Right cardiac atrium (tissue), 5 donors: ENCODE data around the gene APP. TPM values are rescaled to one million over a fixed set of nuclear protein-coding genes. Genes with fewer than 3 reads are reported as not detected.

Experiments used
- ATAC-seq, 2 donors: fragments of 200-7000 bp; cut with Tn5 transposase; one replicate each; pipeline versions ENCODE4 v1.8.0 to v1.9.1; 2020; ENCODE audit warnings: moderate library complexity in 2 of 2, mild to moderate bottlenecking in 1 of 2
- DNase-seq, 3 donors: peaks; one replicate each; pipeline ENCODE4 v3.0.0-alpha.2; 2020
- H3K27ac ChIP-seq: one replicate; pipeline ENCODE4 v1.5.1; 2013; ENCODE audit warnings: mild to moderate bottlenecking, low read length, control low read depth, moderate library complexity
- H3K27me3 ChIP-seq: one replicate; pipeline ENCODE4 v1.6.1; 2013; ENCODE audit not compliant: control insufficient read depth, insufficient read depth
- H3K4me1 ChIP-seq: one replicate; pipeline ENCODE4 v1.6.1; 2013; ENCODE audit warnings: low read length; ENCODE audit not compliant: control insufficient read depth, insufficient read depth
- H3K4me3 ChIP-seq: one replicate; pipeline ENCODE4 v1.5.1; 2013; ENCODE audit warnings: low read length, control low read depth
- H3K9me3 ChIP-seq: one replicate; pipeline ENCODE4 v1.6.1; 2013; ENCODE audit warnings: low read length; ENCODE audit not compliant: control insufficient read depth
- WGBS: extraction: QIAGEN DNeasy Blood & Tissue Kit; methylation state at CpG from one replicate; pipeline ENCODE4 v1.1.7; 2013; 5-methylcytosine and 5-hydroxymethylcytosine counted together
- intact Hi-C, 4 donors: fragments of 100-400 bp; cut with DNase I; formaldehyde crosslinking; loops; one replicate each; pipeline versions ENCODE4 v1.11.0 to v1.14.0; 2022 to 2023
- polyA plus RNA-seq: library from polyadenylated mRNA; stranded (reverse); fragments of 200-250 nt; gene quantifications from one replicate; pipeline ENCODE4 v1.2.3, GENCODE V29; 2013
- total RNA-seq, 4 donors: library from RNA; stranded (reverse); fragmentation: NEBNext Ultra II Directional; extraction: Animal tissue kit (Norgen Biotek cat#: 25700); gene quantifications; one replicate each; pipeline ENCODE4 v1.2.1, GENCODE V29; 2021
- donor health status: healthy with polysubstance abuse.
- donor health status: DM: no; HTN: yes; CAD: no.
- donor health status: DM: no; HTN: no; CAD: no.
- donor health status: DM: no; HTN: yes; CAD: no; lungs with severe emphysema.
- donor health status: DM: yes; HTN: yes; CAD: no.

The APP gene
- total and polyA plus RNA-seq, 5 donors: 277 to 535 (median 448) TPM

GRCh38 chr21:26064506-26064905, 106.1 kb downstream of the APP start:
- no peaks in the 10 kb centered on the region for H3K27me3 ChIP-seq
- ATAC-seq: no peak
- H3K27ac ChIP-seq: no peak overlapping the region
- intact Hi-C loops: no loop called here
- DNase-seq: no peak
- H3K9me3 ChIP-seq: no peaks in the 10 kb centered on the region
- H3K4me1 ChIP-seq: peaks cover 8% of the 10 kb centered on the region
- no peak overlapping the region for H3K4me3 ChIP-seq
- WGBS: 83% methylated on average over 6 of the region's 6 CpGs

GRCh38 chr21:26061437-26061836, 109.1 kb downstream of the APP start:
- 33% methylated on average over 4 of the region's 4 CpGs for WGBS
- H3K9me3 ChIP-seq: no peaks in the 10 kb centered on the region
- H3K27me3 ChIP-seq: no peaks in the 10 kb centered on the region
- peaks cover 5% of the 10 kb centered on the region for H3K4me1 ChIP-seq
- intact Hi-C loops: no loop called here
- ATAC-seq: peak; percentile 80 to 86
- no peak for DNase-seq
- H3K4me3 ChIP-seq: no peak overlapping the region
- no peak overlapping the region for H3K27ac ChIP-seq

GRCh38 chr21:26060335-26061115, 110.0 kb downstream of the APP start:
- Histone ChIP-seq H3K9me3 (no peaks in the 10 kb centered on the region), H3K27me3 (no peaks in the 10 kb centered on the region), H3K4me3 (no peak overlapping the region), H3K27ac (peak overlapping the region; percentile 42), H3K4me1 (peaks cover 7% of the 10 kb centered on the region)
- no peak for DNase-seq
- peak; percentile 37 for ATAC-seq
- 54% methylated on average over 7 of the region's 7 CpGs for WGBS
- intact Hi-C loops: no loop called here

GRCh38 chr21:26057477-26058170, 112.9 kb downstream of the APP start:
- no peak for ATAC-seq
- no peaks in the 10 kb centered on the region for H3K9me3 ChIP-seq
- intact Hi-C loops: no loop called here
- WGBS: 94% methylated on average over 6 of the region's 6 CpGs
- H3K4me3 ChIP-seq: no peak overlapping the region
- peaks cover 7% of the 10 kb centered on the region for H3K4me1 ChIP-seq
- no peaks in the 10 kb centered on the region for H3K27me3 ChIP-seq
- H3K27ac ChIP-seq: no peak overlapping the region
- no peak for DNase-seq

- DNase-seq: no peak
- no peak overlapping the region for H3K4me3 ChIP-seq
- no peaks in the 10 kb centered on the region for H3K27me3 ChIP-seq
- peaks cover 6% of the 10 kb centered on the region for H3K4me1 ChIP-seq
- H3K9me3 ChIP-seq: no peaks in the 10 kb centered on the region
- ATAC-seq: no peak
- 80% methylated on average over 5 of the region's 5 CpGs for WGBS
- intact Hi-C loops: no loop called here
- H3K27ac ChIP-seq: no peak overlapping the region
Observed at GRCh38 chr21:26055841-26056264, 114.7 kb downstream of the APP start.

- Histone ChIP-seq H3K9me3 (no peaks in the 10 kb centered on the region), H3K4me3 (no peak overlapping the region), H3K27me3 (no peaks in the 10 kb centered on the region), H3K27ac (no peak overlapping the region), H3K4me1 (peaks cover 2% of the 10 kb centered on the region)
- ATAC-seq: no peak
- WGBS: 23% methylated on average over 2 of the region's 2 CpGs
- DNase-seq: no peak
- intact Hi-C loops: no loop called here
Observed at GRCh38 chr21:26055010-26055409, 115.6 kb downstream of the APP start.

GRCh38 chr21:26052057-26052456, 118.5 kb downstream of the APP start:
- no peak for DNase-seq
- Histone ChIP-seq H3K4me3 (no peak overlapping the region), H3K27ac (no peak overlapping the region), H3K9me3 (no peaks in the 10 kb centered on the region), H3K4me1 (peaks cover 3% of the 10 kb centered on the region), H3K27me3 (no peaks in the 10 kb centered on the region)
- intact Hi-C loops: no loop called here
- no peak for ATAC-seq
- 94% methylated on average over 2 of the region's 2 CpGs for WGBS

GRCh38 chr21:26050857-26051256, 119.7 kb downstream of the APP start:
- intact Hi-C loops: no loop called here
- ATAC-seq: no peak
- no peak overlapping the region for H3K4me3 ChIP-seq

GRCh38 chr21:26049803-26050202, 120.8 kb downstream of the APP start:
- no peak for DNase-seq
- H3K27ac ChIP-seq: no peak overlapping the region
- H3K27me3 ChIP-seq: no peaks in the 10 kb centered on the region
- H3K4me3 ChIP-seq: no peak overlapping the region
- WGBS: 90% methylated on average over 1 of the region's 1 CpG
- ATAC-seq: no peak
- peaks cover 1% of the 10 kb centered on the region for H3K4me1 ChIP-seq
- no peaks in the 10 kb centered on the region for H3K9me3 ChIP-seq
- intact Hi-C loops: no loop called here

More at GRCh38 chr21:26050857-26051256, 119.7 kb downstream of the APP start:
- H3K27me3 ChIP-seq: no peaks in the 10 kb centered on the region
- WGBS: 97% methylated on average over 6 of the region's 6 CpGs
- no peak overlapping the region for H3K27ac ChIP-seq
- no peak for DNase-seq
- H3K4me1 ChIP-seq: peaks cover 2% of the 10 kb centered on the region
- no peaks in the 10 kb centered on the region for H3K9me3 ChIP-seq

- intact Hi-C loops: no loop called here
- no peaks in the 10 kb centered on the region for H3K9me3 ChIP-seq
- ATAC-seq (no peak), DNase-seq (no peak)
- no peak overlapping the region for H3K4me3 ChIP-seq
- H3K27me3 ChIP-seq: no peaks in the 10 kb centered on the region
- 75% methylated on average over 7 of the region's 7 CpGs for WGBS
- peaks cover 1% of the 10 kb centered on the region for H3K4me1 ChIP-seq
- no peak overlapping the region for H3K27ac ChIP-seq
Observed at GRCh38 chr21:26047279-26047967, 123.1 kb downstream of the APP start.

- H3K4me1 ChIP-seq: peaks cover 3% of the 10 kb centered on the region
- no peaks in the 10 kb centered on the region for H3K27me3 ChIP-seq
- no peak overlapping the region for H3K4me3 ChIP-seq
- WGBS: 79% methylated on average over 3 of the region's 3 CpGs
- DNase-seq: no peak
- intact Hi-C loops: no loop called here
- H3K27ac ChIP-seq: no peak overlapping the region
- ATAC-seq: no peak
- no peaks in the 10 kb centered on the region for H3K9me3 ChIP-seq
Observed at GRCh38 chr21:26043891-26044290, 126.7 kb downstream of the APP start.
